ENCODE results near the gene MEIKIN.

MEIKIN gene, protein sequence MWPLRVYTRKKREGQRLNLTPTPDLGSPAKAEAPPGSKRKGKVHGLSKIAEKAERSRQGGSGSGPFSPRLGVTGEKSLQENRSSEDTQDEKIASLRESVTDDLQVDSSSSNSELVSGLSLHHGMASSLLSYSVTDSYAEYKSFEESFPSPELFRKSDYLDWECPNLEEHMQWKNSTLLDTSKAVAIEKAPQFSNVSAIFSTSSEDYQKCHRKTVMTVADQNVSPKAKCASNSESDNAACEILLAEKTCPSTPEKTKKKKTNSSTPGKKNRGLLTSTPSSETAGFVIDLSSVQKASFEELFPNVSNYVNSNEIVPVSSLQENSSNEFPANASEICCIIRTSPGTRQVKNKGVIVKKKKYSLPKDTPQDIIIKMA

DNA sequence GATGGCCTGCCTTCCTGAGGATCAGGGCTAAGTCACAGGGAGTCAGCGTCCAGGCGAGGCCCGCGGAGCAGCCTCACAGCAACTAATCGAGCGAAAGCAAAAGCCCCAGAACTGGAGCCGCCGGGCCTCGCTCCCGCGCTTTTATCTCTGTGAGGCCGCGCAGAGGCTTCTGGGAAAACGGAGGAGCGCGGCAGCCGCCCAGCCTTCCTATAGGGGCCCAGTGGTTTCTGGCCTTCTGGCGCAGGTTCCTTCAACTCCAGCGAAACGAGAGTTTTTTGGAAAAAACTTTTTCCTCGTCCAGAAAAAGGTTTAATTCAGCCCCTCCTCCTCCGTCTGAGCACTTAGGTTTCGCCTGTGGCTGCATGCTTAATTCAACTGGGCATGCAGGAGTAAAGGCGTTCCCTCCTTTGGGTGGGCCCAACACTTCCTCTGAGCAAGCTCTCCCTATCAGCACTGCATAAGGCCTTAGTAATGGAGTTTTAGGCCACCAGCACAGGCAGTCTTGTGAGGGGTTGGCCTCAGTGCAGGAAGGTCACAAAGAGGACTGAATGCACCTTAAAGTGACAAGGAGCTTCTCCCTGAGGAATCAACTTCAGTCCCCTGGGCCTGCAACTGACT, at the start of gene MEIKIN:
Gene MEIKIN, minus strand, starts transcription at position 113 of the 618 bp plus-strand sequence. CDS start 158 bp downstream, outside the sequence.
- DNase-seq (ENCODE audit: low read depth), result no peak

DNA sequence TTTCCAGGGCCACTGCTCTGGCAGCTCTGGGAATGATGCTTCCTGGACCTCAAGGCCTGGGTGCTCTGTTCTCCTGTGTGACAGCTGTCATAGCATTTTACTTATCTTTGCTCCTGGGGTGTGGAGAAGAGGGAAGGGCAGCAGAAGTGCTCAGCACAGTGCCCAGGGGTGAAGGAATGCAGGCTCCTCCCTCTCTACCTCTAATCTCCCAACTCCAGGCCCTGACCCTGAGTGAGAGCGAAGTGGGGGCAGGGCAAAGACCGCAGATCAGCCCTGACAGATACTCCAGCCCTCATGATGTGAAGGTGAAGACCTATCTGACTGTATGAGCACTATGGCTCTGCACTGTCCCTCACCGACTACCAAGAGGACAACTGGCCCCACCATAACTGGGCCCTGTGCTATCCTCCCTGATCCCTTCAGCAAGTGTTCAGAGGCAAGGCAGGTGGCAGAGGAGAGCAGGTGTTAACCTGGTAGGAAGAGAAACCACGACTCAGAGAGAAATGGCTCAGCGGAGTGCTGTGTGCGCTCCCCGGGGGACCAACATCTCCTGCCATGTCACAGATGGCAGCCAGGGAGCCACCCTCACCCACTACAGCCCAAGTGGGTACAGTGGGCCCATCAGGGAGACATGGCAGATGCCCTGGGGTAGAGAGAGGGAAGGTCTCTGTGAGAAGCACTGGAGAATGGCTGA, 49.2 kb upstream of the MEIKIN start:
- no peak for DNase-seq (ENCODE audit: low read depth)

DNA sequence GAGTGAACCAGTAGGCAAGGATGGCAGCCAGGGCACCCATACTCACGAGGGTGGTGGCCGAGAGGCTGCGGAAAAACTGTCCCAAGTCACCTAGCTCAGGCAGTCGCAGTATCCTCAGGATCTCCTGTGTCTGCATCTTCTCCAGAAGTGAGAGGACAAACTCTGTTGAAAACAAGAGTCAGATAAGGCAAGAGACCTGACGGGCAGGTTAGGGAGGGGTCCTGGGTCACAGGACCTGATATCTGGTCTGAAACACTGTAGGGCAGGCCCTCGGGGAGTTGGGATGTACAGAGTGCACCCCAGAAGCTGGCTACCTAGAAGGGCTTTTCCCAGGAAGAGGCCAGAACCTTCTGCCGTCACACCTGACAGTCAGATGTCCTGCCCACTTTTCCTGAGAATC, 48.6 kb upstream of the MEIKIN start:
- no peak for DNase-seq (ENCODE audit: low read depth)

DNA sequence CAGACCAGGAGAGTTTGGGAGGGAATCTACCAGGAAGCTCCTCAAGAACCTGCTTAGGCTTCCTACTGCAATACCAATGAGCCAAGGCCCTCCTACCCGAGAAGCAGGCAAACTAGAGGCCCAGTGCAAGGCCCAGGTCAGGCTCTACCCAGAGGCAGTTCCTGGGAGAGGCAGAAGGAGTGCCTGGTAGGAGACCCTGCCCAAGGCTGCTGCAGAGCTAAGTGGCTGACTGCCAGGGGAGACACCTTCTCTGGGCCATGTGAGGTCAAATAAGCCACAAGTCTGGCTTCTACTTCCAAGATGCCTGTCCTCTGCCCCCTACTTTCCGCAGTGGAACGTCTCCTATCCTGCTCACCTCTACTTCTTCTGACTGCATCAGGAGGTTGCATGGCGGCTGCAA, 48.2 kb upstream of the MEIKIN start:
- no peak for DNase-seq (ENCODE audit: low read depth)

DNA sequence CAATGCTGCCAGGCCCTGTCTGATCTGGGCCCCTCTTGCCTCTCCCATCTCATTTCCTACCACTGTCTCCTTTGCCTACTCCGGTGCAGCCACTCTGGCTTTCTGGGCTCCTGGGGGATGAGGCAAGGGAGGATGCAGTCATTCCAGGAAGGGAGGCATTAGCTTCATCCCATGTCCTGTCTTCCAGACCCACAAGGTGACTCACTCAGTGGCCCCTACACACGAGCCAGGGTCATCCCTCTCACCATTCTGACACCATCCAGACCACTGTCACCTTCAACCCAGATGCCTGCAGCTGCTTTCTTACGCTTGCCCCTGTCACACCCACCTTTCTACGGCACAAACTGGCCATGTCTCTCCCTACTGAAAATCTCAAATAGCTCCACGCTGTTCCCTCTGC, 46.9 kb upstream of the MEIKIN start:
- DNase-seq (ENCODE audit: low read depth), result no peak

DNA sequence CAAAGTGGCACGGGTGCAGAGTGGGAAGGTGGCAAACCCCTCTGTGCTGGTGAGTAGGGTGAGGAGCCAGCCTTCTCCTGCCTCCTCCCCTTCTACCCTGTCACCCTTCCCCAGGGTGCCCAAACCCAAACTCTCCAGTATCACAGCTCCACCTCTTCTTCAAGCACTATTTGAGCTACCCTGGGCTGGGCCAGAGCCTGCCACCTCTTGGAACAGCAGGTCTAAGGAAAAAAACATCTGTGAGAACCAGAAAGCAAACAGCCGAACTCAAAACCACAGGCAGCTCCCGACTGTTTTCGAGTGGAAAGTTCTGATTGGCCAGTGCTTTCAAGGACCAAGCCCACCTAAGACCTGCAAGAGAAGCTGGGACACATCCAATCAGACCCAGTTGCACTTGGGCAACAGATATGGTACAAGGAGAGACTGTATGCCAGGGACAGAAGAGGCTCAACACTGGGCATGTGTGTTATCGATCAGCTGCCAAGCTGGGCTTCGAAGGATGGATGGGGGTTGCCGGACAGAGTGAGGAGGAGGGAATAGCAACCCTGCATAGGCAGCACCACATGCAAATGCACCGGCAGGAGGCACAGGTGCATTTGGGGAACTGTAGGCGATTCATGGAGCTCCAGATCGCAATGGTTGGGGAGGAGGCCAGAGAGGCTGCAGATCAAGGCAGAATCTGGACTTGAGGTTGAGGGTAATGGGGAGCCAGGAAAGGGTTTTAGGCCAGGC, 46.3 kb upstream of the MEIKIN start:
- DNase-seq (ENCODE audit: low read depth), result no peak

DNA sequence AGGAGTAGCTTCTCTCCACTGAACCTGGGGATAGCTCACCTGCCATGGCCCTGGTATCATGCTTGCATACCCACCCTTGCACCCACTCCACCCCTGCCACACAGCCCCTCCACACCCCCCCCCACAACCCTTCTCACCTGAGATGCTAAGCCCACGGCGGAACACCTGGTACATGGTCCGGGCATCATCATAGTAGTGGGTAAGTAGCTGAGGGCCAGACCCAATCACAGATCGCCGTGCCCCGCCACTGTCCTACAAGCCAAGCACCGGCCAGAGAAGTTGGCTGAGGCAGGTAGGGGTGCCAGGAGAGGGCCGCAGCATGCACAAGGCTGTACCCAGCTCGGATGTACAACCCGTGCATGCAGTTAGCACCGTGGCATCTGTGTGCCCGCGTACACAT, 45.3 kb upstream of the MEIKIN start:
- no peak for DNase-seq (ENCODE audit: low read depth)

DNA sequence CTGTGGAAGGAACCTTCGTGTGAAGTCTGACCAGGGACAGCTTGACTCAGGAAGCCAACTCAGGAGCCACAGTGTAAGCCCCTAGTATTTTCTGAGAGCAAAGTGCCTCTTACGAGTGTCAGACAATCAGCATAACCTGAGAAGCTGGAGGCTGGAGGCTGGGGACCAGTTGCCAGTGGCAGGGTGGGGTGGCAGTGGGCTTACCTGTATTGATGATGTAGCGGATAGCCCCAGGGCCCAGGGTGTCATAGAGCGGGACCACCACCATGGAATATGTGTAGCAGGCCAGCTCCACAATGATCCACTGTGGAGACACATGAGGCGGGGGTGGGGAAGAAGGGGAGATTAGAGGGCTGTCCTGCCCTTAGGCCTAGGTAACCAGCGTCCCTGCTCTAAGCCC, 43.1 kb upstream of the MEIKIN start:
- DNase-seq (ENCODE audit: low read depth), result no peak

DNA sequence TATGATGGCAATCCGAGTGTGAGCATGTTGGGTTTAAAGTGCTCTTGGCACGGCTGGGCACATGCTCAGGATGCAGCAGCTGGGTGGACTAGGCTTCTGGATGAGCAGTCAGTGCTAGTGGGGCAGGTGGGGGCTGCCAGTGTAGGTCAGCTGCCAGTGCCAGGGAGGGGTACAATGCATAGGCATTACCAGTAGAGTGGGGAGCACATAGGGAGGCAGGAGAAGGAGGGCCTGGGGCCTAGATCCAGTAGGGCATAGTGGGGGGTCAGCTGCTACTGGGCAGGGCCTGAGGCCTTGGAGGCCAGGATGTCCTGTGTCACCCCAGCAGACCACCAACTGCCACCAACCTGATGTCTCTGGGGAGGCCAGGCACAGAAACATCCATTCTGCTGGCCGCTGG, 41.8 kb upstream of the MEIKIN start:
- DNase-seq (ENCODE audit: low read depth), result no peak

DNA sequence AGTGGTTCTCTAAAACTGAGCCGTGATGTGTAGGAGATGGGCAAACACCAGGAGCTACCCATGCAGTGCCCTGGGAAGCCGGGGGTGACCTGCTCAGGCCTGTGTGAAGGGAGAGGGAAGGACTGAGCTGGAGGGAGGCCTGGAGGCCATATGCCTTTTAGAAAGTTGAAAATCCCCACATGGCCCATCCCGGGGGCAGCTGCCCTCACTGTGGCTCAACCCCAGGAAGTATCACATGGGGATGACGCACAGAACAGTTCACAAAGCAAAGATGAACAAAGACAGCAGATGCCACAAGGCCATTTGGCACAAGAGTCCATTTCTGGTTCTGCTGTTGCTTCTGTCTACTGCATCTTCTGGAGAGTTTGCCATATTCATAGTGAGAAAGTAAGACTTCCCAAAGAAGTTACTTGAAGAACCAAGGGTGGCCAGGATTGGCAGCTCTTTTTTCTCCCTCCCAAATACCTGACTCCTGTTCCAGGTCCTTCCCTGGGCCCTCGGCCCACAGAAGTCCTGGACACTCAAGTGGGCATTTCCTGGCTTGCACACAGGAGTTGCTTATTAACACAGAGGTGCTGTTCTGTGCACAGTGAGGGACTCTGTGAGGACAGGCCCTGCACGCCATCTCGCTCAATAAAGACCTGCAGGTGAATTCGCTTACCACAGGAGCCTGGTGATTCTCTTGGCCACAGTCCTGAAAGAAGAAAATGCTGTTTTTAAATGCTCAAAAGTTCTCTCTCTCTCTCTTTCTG, 40.9 kb upstream of the MEIKIN start:
- DNase-seq (ENCODE audit: low read depth), result no peak

DNA sequence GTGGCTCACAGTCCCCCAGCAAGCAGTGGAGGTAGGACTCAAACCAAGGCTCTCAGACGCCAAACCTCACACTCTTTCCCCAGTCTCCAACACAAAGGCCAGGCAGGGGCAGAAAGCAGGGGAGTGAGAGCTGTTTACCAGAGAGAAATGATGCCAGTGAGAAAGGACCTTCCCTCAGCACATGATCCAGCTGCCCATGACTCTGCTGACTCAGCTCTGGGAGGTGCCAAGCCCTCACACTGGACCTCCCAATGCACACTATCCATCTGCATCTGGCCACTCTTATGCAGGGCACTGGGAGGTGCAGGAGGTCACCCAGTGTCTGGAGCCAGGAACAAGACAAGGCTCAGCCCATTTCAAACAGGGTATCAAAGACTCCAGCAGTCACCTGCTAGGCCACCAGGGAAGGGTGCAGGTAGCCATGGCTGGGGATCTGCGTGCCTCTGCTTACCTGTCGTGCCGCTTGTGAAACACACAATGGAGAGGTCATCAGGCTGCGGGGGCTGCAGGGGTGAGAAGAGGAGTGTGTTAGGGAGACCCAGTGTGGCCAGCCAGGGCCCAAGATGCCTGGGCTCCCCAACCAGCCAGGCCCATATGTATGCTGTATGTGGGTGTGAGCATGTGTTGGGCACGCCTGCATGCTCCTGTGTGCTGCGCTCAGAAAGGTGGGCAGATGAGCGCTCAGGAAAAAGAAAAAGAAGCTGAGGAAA, 39.6 kb upstream of the MEIKIN start:
- DNase-seq (ENCODE audit: low read depth), result no peak

DNA sequence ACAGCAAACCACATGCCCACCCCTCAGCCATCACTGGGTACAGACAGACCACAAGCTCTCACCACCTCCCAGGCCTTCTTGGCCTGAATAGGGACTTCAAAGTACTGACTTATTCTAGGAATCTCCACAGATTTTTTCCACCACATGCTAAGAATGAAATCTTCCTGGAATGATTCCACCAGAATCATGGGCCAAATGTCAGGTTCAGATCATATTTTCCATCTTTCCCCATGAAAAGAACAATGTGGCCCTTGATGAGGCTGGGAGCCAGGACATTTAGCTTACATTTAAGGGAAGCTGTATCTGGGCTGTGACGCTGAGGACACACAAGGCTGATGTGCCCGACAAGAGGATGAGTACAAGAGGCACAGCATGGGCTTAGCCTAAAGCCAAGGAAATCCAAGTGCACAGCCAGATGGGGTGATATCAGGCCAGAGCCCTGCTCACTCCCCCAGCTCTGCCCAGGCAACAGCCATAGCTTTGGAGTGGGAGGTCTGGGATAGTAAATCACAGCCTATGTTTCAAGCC, 37.8 kb upstream of the MEIKIN start:
- DNase-seq (ENCODE audit: low read depth), result no peak

DNA sequence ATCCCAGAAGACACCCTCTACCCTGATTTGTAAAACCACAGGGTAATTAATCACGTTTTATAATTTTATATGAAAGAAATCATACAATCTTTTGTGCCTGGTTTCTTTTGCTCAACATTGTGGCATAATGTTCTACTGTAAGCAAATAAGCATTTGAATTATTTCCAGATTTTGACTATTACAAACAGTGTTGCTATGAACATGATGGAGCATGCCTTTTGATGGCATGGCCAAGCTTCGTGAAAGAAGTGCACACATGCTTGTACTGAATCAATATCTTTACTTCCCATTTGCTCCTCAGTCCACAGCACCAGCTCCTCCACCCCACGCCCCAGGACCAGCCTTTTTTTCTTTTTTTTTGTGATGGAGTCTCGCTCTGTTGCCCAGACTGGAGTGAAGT, 36.1 kb upstream of the MEIKIN start:
- no peak for DNase-seq (ENCODE audit: low read depth)

DNA sequence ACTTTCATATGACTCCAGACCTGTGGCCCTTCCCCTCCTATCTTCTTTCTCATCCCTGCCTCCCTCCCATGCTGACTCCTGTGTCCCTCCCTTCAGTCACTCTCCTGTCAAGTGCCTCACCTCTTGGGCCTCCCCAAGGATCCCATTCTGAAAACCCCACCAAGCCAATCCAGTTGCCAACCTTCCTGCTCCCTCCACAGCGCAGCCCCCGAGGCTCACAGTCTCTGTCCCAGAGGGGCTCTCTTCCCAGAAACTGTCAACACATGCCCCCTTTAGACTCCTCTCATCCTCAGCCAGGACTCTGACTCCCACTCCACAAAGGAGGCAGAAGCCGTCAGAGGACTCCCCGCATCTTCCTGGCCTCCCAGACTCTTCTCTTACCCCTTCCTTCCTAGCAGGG, 35.2 kb upstream of the MEIKIN start:
- no peak for DNase-seq (ENCODE audit: low read depth)

DNA sequence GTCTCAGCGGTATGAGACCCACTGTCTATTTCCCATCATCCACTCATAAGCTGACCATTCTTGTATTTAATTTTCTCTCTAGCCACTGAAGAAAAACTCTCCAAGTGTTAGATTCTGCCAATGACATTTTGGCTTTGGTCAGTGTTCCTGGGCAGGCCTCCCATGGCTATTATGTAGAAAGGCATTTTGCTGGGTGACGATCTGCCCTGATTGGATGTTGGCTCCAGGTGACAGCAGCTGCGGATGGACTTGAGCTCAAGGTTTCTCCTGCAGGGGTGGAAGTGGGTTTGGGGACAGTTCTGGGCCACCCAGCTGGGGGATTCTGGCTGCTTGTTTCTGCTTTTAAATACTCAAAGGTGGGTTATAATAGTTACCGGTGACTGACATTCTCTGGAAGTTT, 34.4 kb upstream of the MEIKIN start:
- DNase-seq (ENCODE audit: low read depth), result no peak

DNA sequence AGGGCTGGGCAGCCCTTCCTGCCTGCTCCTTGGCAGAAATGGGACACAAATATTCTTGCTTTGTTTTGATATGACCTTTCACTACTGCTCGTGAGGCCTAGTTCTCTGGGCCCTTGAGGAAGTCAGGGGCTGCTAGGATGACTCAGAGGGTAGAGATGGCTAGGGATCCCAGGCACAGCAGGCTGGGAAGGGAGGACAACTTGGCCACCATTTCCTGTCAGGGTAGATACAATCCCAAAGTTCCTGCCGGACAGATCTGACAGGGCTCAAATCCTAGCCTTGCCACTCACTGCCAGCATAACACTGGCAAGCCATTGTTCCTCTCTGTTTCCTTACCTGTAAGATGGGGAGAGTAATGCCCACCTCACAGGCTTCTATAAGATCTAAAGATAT, 31.7 kb upstream of the MEIKIN start:
- no peak for DNase-seq (ENCODE audit: low read depth)

DNA sequence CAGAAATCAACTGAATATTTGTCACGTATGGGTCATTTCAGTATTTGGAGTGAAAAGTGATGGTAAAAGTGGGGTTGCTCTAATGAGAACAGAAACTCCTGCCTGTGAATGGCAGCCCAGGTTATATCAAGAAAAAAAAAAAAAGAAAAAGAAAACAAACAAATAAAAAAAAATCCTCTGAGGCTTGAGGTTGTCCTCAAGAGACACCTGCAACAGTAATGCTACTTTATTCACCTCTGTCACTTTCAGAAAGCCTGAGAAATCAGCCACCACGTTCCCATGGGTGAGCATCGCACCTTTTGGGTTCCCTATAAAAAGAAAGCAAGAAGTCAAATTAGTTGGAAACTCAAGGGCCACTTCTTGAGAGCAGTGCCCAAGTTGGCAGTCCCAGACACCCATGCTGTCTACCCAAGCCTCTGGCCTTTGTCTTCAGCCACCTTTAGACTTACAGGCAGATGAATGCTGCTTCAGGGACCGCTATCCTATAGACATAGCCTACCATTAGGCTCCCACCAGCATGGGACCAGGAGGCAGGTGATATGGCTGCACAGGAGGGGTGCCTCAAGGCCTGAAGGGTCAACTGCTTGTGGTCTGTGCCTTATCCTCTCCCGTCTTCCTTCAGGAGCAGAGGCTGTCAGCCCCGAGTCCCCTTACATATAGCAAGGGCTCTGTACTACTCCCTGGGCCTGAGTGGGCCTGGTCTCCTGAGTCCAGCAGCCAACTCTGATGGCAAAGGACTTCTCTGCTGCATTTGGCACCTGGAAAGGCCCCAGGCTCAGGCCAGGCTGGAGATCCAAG, 31.1 kb upstream of the MEIKIN start:
- DNase-seq (ENCODE audit: low read depth), result no peak

DNA sequence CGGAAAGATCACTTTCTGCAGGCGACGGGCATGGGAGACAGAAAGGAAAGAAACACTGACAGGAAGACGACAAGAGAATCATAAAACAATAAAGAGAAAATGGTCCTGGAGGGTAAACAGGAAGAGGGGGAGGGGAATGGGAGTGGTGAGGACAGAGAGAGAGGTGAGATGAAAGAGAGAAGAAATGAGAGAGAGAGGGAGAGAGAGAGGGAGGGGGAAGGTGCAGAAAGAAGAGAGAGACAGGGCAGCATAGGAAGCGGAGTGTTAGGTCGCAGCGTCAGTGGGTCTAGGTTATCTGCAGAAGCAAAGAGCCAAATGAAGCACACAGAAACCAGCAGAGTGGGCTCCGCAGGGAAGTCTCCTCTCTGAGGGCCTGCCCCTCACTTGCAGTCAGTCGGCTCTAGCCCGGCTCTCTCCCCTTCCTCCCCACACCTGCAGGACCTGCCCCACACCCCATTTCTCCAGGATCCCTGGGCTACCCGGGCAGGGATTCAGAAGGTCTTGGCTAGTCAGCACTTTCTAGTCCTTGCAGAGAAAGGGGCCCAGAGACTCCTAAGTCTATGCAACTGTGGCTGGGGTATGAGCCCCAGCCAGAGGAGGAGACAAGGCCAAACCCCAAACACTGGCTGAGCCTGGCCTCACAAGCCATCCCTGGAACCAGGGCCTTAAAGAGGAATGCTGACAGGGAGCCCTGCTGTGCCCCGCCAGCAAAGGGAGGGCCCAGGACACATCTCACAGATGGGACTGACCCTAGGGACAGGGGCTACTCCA, 29.7 kb upstream of the MEIKIN start:
- no peak for DNase-seq (ENCODE audit: low read depth)

DNA sequence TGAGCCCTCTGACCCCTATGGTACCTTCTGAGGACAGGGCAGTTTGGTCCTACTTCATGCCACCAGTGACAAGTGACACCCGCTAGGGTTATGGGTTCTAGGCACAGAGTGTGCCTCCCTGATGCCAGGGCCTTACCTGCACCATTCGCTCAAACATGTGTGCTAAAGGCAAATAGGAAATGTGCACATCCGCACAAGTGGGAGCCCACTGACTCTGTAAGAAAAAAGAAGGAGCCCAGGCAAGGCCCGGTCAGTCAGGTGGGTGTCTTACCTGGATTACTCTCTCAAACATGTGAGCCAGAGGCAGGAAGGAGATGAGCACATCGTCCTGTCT, 29.1 kb upstream of the MEIKIN start:
- no peak for DNase-seq (ENCODE audit: low read depth)

DNA sequence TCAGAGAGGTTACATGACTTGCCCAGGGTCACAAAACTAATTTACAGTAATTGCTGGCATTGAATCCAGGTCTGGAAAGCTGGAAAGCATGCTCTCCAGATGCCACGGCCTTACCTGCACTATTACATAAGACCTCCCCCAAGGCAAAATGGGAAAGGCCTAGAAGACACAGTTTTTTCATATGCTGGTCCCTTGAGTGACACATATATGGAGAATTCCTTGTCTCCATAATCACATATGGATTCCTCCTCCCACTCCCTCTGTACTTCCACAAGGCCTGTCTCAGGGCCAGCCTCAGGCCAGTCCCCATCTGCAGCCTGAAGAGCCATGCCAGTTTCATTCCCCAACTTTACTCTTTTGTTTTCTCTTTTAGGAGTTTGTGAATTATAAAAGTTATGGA, 28.6 kb upstream of the MEIKIN start:
- DNase-seq (ENCODE audit: low read depth), result no peak

Data from stimulated activated CD8-positive, alpha-beta memory T cell treated with anti-CD3 and anti-CD28 coated beads, Interleukin-12 subunit alpha, Interleukin-12 subunit beta, amount 100 ng/mL, for 1 hour (primary cell).